GM12878 (cell line): ENCODE results near the gene ERN1. TPM values are rescaled to one million over a fixed set of nuclear protein-coding genes. Genes with fewer than 3 reads are reported as not detected.

ENCODE experiments used
- ATAC-seq: fragments of 200-7000 bp; cut with Tn5 transposase; 3 replicates; pipeline ENCODE4 v1.9.1; 2020; ENCODE audit warnings: mild to moderate bottlenecking, moderate library complexity
- BruUV-seq: library from RNA; stranded (reverse); fragments of 400-500 nt; replicated peaks from 2 replicates; lab custom pipeline; 2021; lab: Mats Ljungman, UMichigan
- CTCF ChIA-PET: fragments of 300-600 bp; sonication (Branson Sonifier 250); formaldehyde crosslinking; extraction: SDS; loops from one replicate; lab custom pipeline; 2021; ENCODE audit warnings: inconsistent platforms; lab: Yijun Ruan, JAX
- POLR2A ChIA-PET: fragments of 350-600 bp; formaldehyde crosslinking; extraction: SDS; loops from one replicate; lab custom pipeline; 2021; ENCODE audit warnings: inconsistent platforms; lab: Charles Lee
- RAD21 ChIA-PET: fragments of 300-600 bp; sonication (Branson Sonifier 250); formaldehyde crosslinking; loops from one replicate; lab custom pipeline; 2023; ENCODE audit warnings: antibody characterized with exemption; ENCODE audit not compliant: unreplicated experiment; lab: Charles Lee
- SMC1A ChIA-PET: fragments of 300-600 bp; sonication (Branson Sonifier 250); formaldehyde crosslinking; loops from one replicate; lab custom pipeline; 2023; ENCODE audit not compliant: unreplicated experiment, uncharacterized antibody; lab: Charles Lee
- DNase-seq: peaks from one replicate; pipeline ENCODE4 v3.0.0-alpha.2; 2011; ENCODE audit warnings: low read depth, low spot score
- FAIRE-seq: peaks from 3 replicates; lab custom pipeline; 2011; peaks lifted over from hg19 to GRCh38; lab: Jason Lieb, UNC
- H2AFZ ChIP-seq: 2 replicates; pipeline ENCODE4 v1.6.0; 2011; ENCODE audit warnings: low read depth, low read length, control low read depth; ENCODE audit not compliant: control insufficient read depth
- H3K27ac ChIP-seq: 2 replicates; pipeline ENCODE4 v1.5.1; 2011; ENCODE audit warnings: control low read depth; ENCODE audit not compliant: control insufficient read depth, insufficient read depth
- H3K27me3 ChIP-seq, 2 experiments: replicated peaks in 1 of 2; 2 replicates each; pipeline versions ENCODE4 v1.6.0 to v1.6.1; 2011; ENCODE audit warnings: low read length in 1 of 2; ENCODE audit not compliant: control insufficient read depth in 2 of 2, insufficient read depth in 2 of 2
- H3K36me3 ChIP-seq, 2 experiments: 2 replicates each; pipeline ENCODE4 v1.5.1; 2011; ENCODE audit warnings: low read length in 1 of 2; ENCODE audit not compliant: control insufficient read depth in 2 of 2, insufficient read depth in 2 of 2
- H3K4me1 ChIP-seq: 2 replicates; pipeline ENCODE4 v1.6.1; 2011; ENCODE audit warnings: mild to moderate bottlenecking, low read length, moderate library complexity, mixed read lengths; ENCODE audit not compliant: control insufficient read depth, insufficient read depth
- H3K4me2 ChIP-seq: 2 replicates; pipeline ENCODE4 v1.6.0; 2011; ENCODE audit warnings: control low read depth; ENCODE audit not compliant: control insufficient read depth, insufficient read depth
- H3K4me3 ChIP-seq: fragments of 200-600 bp; sonication (generic); 2 replicates; pipeline ENCODE4 v1.5.1; 2016
- H3K79me2 ChIP-seq: 2 replicates; pipeline ENCODE4 v1.6.0; 2011; ENCODE audit warnings: low read length; ENCODE audit not compliant: control insufficient read depth, insufficient read depth
- H3K9ac ChIP-seq: 2 replicates; pipeline ENCODE4 v1.8.0; 2011; ENCODE audit warnings: low read length, control low read depth, mixed read lengths; ENCODE audit not compliant: control insufficient read depth, insufficient read depth
- H3K9me3 ChIP-seq: replicated peaks from 3 replicates; pipeline ENCODE4 v1.5.1; 2011; ENCODE audit warnings: mild to moderate bottlenecking, low read length; ENCODE audit not compliant: control insufficient read depth, insufficient read depth
- H4K20me1 ChIP-seq: 2 replicates; pipeline ENCODE4 v1.6.0; 2011; ENCODE audit not compliant: control insufficient read depth, insufficient read depth
- ATF7 ChIP-seq: fragments of 450-650 bp; IDR thresholded peaks from 2 replicates; pipeline ENCODE4 v1.6.1; 2016; ENCODE audit warnings: low read depth, mild to moderate bottlenecking
- BCL11A ChIP-seq: IDR thresholded peaks from 2 replicates; pipeline ENCODE4 v1.6.1; 2011; ENCODE audit warnings: low read depth, low read length
- BHLHE40 ChIP-seq, 2 experiments: fragments of 450-650 bp in 1 of 2; IDR thresholded peaks; 2 replicates each; pipeline ENCODE4 v1.6.1; 2011 to 2017; ENCODE audit warnings: low read depth in 2 of 2, borderline replicate concordance in 1 of 2, improper control_type of control experiment in 1 of 2, low read length in 1 of 2, mild to moderate bottlenecking in 1 of 2
- CREB1 ChIP-seq: IDR thresholded peaks from 2 replicates; pipeline ENCODE4 v1.6.1; 2012; ENCODE audit warnings: low read depth, mild to moderate bottlenecking, inconsistent platforms
- EGR1 ChIP-seq, 2 experiments: IDR thresholded peaks; 1 replicate in 1 of 2; 2 replicates in 1 of 2; pipeline ENCODE4 v1.6.1; 2011 to 2012; ENCODE audit warnings: low read depth in 2 of 2, low read length in 2 of 2, borderline replicate concordance in 1 of 2, mild to moderate bottlenecking in 1 of 2, moderate library complexity in 1 of 2
- HDAC6 ChIP-seq: fragments of 200-600 bp; sonication (generic); IDR thresholded peaks from one replicate; pipeline ENCODE4 v1.8.0; 2017; ENCODE audit warnings: antibody characterized with exemption; ENCODE audit not compliant: unreplicated experiment
- KDM1A ChIP-seq: fragments of 200-600 bp; sonication (generic); IDR thresholded peaks from 2 replicates; pipeline ENCODE4 v1.6.1; 2016; ENCODE audit warnings: borderline replicate concordance
- MEF2B ChIP-seq: fragments of 450-650 bp; IDR thresholded peaks from 2 replicates; pipeline ENCODE4 v1.6.1; 2018; ENCODE audit warnings: mild to moderate bottlenecking, moderate library complexity; ENCODE audit not compliant: partially characterized antibody, poor library complexity, severe bottlenecking
- MXI1 ChIP-seq: fragments of 150-350 bp; IDR thresholded peaks from 2 replicates; pipeline ENCODE4 v1.6.1; 2011; ENCODE audit warnings: low read depth, mild to moderate bottlenecking, inconsistent platforms, low read length, improper control_type of control experiment
- NFIC ChIP-seq: IDR thresholded peaks from 2 replicates; pipeline ENCODE4 v1.6.1; 2012; ENCODE audit warnings: low read depth, mild to moderate bottlenecking, inconsistent platforms, low read length, moderate library complexity
- POLR2A ChIP-seq: IDR thresholded peaks from 2 replicates; pipeline ENCODE4 v1.6.1; 2011; ENCODE audit warnings: low read depth, mild to moderate bottlenecking, low read length
- RFX5 ChIP-seq: IDR thresholded peaks from 2 replicates; pipeline ENCODE4 v1.6.1; 2011; ENCODE audit warnings: low read depth, low read length, improper control_type of control experiment
- SUZ12 ChIP-seq: fragments of 200-600 bp; sonication (generic); IDR thresholded peaks from one replicate; pipeline ENCODE4 v1.6.1; 2018; ENCODE audit warnings: antibody characterized with exemption, mild to moderate bottlenecking; ENCODE audit not compliant: unreplicated experiment
- ZZZ3 ChIP-seq: IDR thresholded peaks from 2 replicates; pipeline ENCODE4 v1.6.1; 2011; ENCODE audit warnings: low read depth; ENCODE audit not compliant: control insufficient read depth, insufficient read length
- WGBS: methylation state at CpG from one replicate; pipeline ENCODE4 v1.1.6; 2016; ENCODE audit warnings: low lambda C conversion rate; ENCODE audit not compliant: insufficient replicate concordance, insufficient coverage; ENCODE audit errors: missing lambda C conversion rate; 5-methylcytosine and 5-hydroxymethylcytosine counted together
- in situ Hi-C: fragments of 300-500 bp; cut with MboI; formaldehyde crosslinking; loops from 9 replicates; pipeline ENCODE4 v1.14.3; 2018; ENCODE audit warnings: mixed read lengths
- intact Hi-C: fragments of 100-400 bp; cut with micrococcal nuclease; formaldehyde crosslinking; loops from one replicate; pipeline ENCODE4 v1.14.2; 2022; ENCODE audit not compliant: unreplicated experiment
- polyA plus RNA-seq, 11 experiments: library from polyadenylated mRNA; depleted of rRNA in 4 of 11; unstranded in 6 of 11; stranded (reverse) in 5 of 11; fragments of >200 nt; fragmentation: Nextera tagmentation in 4 of 11; fragmentation: Illumina TruSeq in 1 of 11; extraction: Ambion mirVana in 4 of 11; extraction: Trizol in 1 of 11; gene quantifications; 1 replicate in 1 of 11; 2 replicates in 10 of 11; pipeline versions ENCODE4 v1.2.1 to v1.2.3, GENCODE V29; 2011 to 2016; ENCODE audit warnings: inconsistent platforms in 2 of 11, missing spikeins in 2 of 11, low read depth in 1 of 11
- total RNA-seq, 4 experiments: library from RNA; depleted of rRNA in 3 of 4; stranded (reverse); fragments of >200 nt in 3 of 4; fragmentation: Illumina TruSeq in 1 of 4; extraction: Trizol in 1 of 4; gene quantifications; 2 replicates each; pipeline versions ENCODE4 v1.2.1 to v1.2.3, GENCODE V29; 2013 to 2021
- TF ChIP-seq, protein P1 (sequence below): fragments of 450-650 bp; IDR thresholded peaks from 2 replicates; pipeline ENCODE4 v1.6.1; 2017; ENCODE audit warnings: borderline replicate concordance
- TF ChIP-seq, protein P2 (sequence below): IDR thresholded peaks from 2 replicates; pipeline ENCODE4 v1.6.1; 2012; ENCODE audit warnings: mild to moderate bottlenecking, low read depth, low read length

The ERN1 gene
- total and polyA plus RNA-seq, 10 of the 15 experiments (the other 5 are each of a cell fraction or from before 2014, with no cell fraction given) = 2.6 to 19.2 (median 7.6) TPM

DNA sequence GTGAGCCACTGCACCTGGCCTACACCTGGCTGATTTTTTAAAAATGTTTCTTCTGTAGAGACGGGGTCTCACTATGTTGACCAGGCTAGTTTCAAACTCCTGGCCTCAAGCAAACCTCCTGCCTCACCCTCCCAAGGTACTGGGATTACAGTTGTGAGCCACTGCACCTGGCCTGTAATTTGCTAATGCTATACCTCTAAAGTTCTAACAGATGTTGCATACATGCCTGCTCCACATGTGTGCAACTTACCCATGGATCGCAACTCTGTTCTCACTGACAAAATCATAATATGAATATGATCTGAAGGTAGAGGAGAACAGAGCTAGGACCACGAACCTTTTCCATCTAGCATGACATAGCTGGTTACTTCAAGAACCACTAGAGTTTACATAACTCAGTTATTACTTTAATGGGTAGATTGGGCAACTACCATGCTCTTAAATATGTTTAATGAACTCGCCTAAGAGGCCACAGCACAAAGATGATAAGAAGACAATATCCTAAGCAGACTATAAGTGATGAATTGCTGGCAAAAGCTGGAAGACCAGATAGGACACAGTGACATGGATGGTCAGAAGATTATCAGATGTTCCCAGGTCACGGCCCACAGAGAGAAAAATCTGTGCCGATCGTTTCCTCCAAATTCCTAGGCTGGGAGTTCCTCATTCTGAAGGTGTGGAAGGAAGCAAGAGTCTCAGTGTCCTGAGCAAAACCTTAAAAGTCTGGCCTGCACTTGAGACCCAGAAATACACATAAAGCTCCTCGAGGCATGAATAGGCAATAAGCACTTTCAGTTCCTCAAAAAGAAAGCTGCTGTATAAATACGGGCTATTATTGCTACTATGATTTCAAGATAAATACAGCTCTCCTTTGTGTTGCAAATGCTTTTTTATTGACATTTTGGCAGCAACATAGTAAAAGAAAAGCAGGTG, 55.9 kb downstream of the ERN1 start:
- peak overlapping the region; percentile 62 for H3K4me2 ChIP-seq
- H3K4me3 ChIP-seq = peak overlapping the region; percentile 32; the same call in 1 of the 2 replicates
- no peaks in the 10 kb centered on the region for H3K79me2 ChIP-seq
- ChIA-PET CTCF (interaction anchor here (0.7 to 5.2 kb wide), 24 partner anchors 8 to 208 kb away, joined by 3 to 82 read pairs (median 4); partner anchors contain the start of genes ERN1, GH1 and ICAM2), POLR2A (interaction anchor here (0.5 to 4.0 kb wide), 21 partner anchors 10 to 319 kb away, joined by 3 to 37 read pairs (median 4); partner anchors contain the start of genes ERN1 and ICAM2), RAD21 (interaction anchor here (0.6 to 4.2 kb wide), 26 partner anchors 10 to 401 kb away, joined by 3 to 78 read pairs (median 3); partner anchors contain the start of genes ERN1 and ICAM2), SMC1A (interaction anchor here (0.6 to 5.2 kb wide), 25 partner anchors 8 to 181 kb away, joined by 3 to 72 read pairs (median 6); partner anchors contain the start of genes ERN1 and ICAM2)
- BruUV-seq = no TSS peak
- H3K4me1 ChIP-seq = peaks cover 46% of the 10 kb centered on the region
- intact Hi-C loops = no loop called here
- H3K27ac ChIP-seq = peak overlapping the region; percentile 72
- 0 out of 2 replicates have a peak overlapping the region, but pooled peaks have one; percentile 1 for H3K9ac ChIP-seq
- FAIRE-seq (peak; percentile 78), ATAC-seq (peak; percentile 96), DNase-seq (peak; percentile 62)
- no peaks in the 10 kb centered on the region for H3K27me3 ChIP-seq
- 10% methylated on average over 9 of the region's 9 CpGs for WGBS
- no peaks in the 10 kb centered on the region for H4K20me1 ChIP-seq
- in situ Hi-C loops = no loop called here
- H3K36me3 ChIP-seq = peaks cover 8 to 20% of the 10 kb centered on the region in 2 experiments
- peak overlapping the region; percentile 15; the same call in 1 of the 2 replicates for H2AFZ ChIP-seq
- peaks cover 12% of the 10 kb centered on the region for H3K9me3 ChIP-seq
- no peak for TF ChIP-seq ZZZ3
- TF ChIP-seq BCL11A = 0 out of 2 replicates have a peak, but pooled peaks have one; percentile 43
- peak; percentile 63; the same call in 1 of the 2 replicates for TF ChIP-seq MXI1
- TF ChIP-seq, protein P1, sequence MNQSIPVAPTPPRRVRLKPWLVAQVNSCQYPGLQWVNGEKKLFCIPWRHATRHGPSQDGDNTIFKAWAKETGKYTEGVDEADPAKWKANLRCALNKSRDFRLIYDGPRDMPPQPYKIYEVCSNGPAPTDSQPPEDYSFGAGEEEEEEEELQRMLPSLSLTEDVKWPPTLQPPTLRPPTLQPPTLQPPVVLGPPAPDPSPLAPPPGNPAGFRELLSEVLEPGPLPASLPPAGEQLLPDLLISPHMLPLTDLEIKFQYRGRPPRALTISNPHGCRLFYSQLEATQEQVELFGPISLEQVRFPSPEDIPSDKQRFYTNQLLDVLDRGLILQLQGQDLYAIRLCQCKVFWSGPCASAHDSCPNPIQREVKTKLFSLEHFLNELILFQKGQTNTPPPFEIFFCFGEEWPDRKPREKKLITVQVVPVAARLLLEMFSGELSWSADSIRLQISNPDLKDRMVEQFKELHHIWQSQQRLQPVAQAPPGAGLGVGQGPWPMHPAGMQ = no peak
- TF ChIP-seq HDAC6 = no peak
- TF ChIP-seq MEF2B = peak; percentile 63
- TF ChIP-seq POLR2A = no peak
- TF ChIP-seq EGR1 (IDR thresholded peaks at IDR 0.05; ENCODE audit: borderline replicate concordance in 1 of 2, low read depth in 2 of 2, low read length in 2 of 2) = no peak
- TF ChIP-seq RFX5 = no peak
- TF ChIP-seq BHLHE40 (IDR thresholded peaks at IDR 0.05; ENCODE audit: borderline replicate concordance in 1 of 2, low read depth in 2 of 2, low read length in 1 of 2) = 0 out of 4 replicates have a peak, but pooled peaks of 1 of the 2 experiments have one; percentile 31
- TF ChIP-seq, protein P2, sequence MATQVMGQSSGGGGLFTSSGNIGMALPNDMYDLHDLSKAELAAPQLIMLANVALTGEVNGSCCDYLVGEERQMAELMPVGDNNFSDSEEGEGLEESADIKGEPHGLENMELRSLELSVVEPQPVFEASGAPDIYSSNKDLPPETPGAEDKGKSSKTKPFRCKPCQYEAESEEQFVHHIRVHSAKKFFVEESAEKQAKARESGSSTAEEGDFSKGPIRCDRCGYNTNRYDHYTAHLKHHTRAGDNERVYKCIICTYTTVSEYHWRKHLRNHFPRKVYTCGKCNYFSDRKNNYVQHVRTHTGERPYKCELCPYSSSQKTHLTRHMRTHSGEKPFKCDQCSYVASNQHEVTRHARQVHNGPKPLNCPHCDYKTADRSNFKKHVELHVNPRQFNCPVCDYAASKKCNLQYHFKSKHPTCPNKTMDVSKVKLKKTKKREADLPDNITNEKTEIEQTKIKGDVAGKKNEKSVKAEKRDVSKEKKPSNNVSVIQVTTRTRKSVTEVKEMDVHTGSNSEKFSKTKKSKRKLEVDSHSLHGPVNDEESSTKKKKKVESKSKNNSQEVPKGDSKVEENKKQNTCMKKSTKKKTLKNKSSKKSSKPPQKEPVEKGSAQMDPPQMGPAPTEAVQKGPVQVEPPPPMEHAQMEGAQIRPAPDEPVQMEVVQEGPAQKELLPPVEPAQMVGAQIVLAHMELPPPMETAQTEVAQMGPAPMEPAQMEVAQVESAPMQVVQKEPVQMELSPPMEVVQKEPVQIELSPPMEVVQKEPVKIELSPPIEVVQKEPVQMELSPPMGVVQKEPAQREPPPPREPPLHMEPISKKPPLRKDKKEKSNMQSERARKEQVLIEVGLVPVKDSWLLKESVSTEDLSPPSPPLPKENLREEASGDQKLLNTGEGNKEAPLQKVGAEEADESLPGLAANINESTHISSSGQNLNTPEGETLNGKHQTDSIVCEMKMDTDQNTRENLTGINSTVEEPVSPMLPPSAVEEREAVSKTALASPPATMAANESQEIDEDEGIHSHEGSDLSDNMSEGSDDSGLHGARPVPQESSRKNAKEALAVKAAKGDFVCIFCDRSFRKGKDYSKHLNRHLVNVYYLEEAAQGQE = no peak
- TF ChIP-seq CREB1 = peak; percentile 17; the same call in 1 of the 2 replicates
- peak; percentile 81 for TF ChIP-seq NFIC
- peak; percentile 30; the same call in 1 of the 2 replicates for TF ChIP-seq ATF7
- no peak for TF ChIP-seq SUZ12
- no peak for TF ChIP-seq KDM1A
